ENCODE measurements around the gene ZCCHC24.

Gene ZCCHC24

GRCh38 chr10:79488870-79489269 is 43.4 kb upstream of the ZCCHC24 start:
- no peak for TF ChIP-seq CTCF (IDR thresholded peaks at IDR 0.05; ENCODE audit: low read depth, low read length, missing control alignments)
- DNase-seq (ENCODE audit: low read depth): no peak
- no peak overlapping the region for H3K4me3 ChIP-seq (ENCODE audit: low read depth, low read length)

- no peak for TF ChIP-seq CTCF (IDR thresholded peaks at IDR 0.05; ENCODE audit: low read depth, low read length, missing control alignments)
- H3K4me3 ChIP-seq (ENCODE audit: low read depth, low read length): no peak overlapping the region
- DNase-seq (ENCODE audit: low read depth): no peak
Measured at GRCh38 chr10:79488336-79488735, 42.9 kb upstream of the ZCCHC24 start.

- TF ChIP-seq CTCF (IDR thresholded peaks at IDR 0.05; ENCODE audit: low read depth, low read length, missing control alignments): peak; percentile 96
- no peak overlapping the region for H3K4me3 ChIP-seq (ENCODE audit: low read depth, low read length)
- peak; percentile 22 for DNase-seq (ENCODE audit: low read depth)
Measured at GRCh38 chr10:79487296-79488194, 42.1 kb upstream of the ZCCHC24 start.

- H3K4me3 ChIP-seq (ENCODE audit: low read depth, low read length): no peak overlapping the region
- no peak for DNase-seq (ENCODE audit: low read depth)
- TF ChIP-seq CTCF (IDR thresholded peaks at IDR 0.05; ENCODE audit: low read depth, low read length, missing control alignments): no peak
Measured at GRCh38 chr10:79484476-79484875, 39.1 kb upstream of the ZCCHC24 start.

- TF ChIP-seq CTCF (IDR thresholded peaks at IDR 0.05; ENCODE audit: low read depth, low read length, missing control alignments): no peak
- no peak for DNase-seq (ENCODE audit: low read depth)
- no peak overlapping the region for H3K4me3 ChIP-seq (ENCODE audit: low read depth, low read length)
Measured at GRCh38 chr10:79483948-79484347, 38.5 kb upstream of the ZCCHC24 start.

- no peak for DNase-seq (ENCODE audit: low read depth)
- no peak overlapping the region for H3K4me3 ChIP-seq (ENCODE audit: low read depth, low read length)
- TF ChIP-seq CTCF (IDR thresholded peaks at IDR 0.05; ENCODE audit: low read depth, low read length, missing control alignments): no peak
Measured at GRCh38 chr10:79483299-79483698, 37.9 kb upstream of the ZCCHC24 start.

- TF ChIP-seq CTCF (IDR thresholded peaks at IDR 0.05; ENCODE audit: low read depth, low read length, missing control alignments): no peak
- no peak overlapping the region for H3K4me3 ChIP-seq (ENCODE audit: low read depth, low read length)
- no peak for DNase-seq (ENCODE audit: low read depth)
Measured at GRCh38 chr10:79482741-79483140, 37.3 kb upstream of the ZCCHC24 start.
